IMR-90 (cell line): ENCODE data around the gene ATP11A. TPM values are rescaled to one million over a fixed set of nuclear protein-coding genes. Genes with fewer than 3 reads are reported as not detected.

Experiments
- ATAC-seq: fragments of 200-7000 bp; cut with Tn5 transposase; 2 replicates; pipeline ENCODE4 v1.9.1; 2020; ENCODE audit warnings: low read depth, mild to moderate bottlenecking, moderate library complexity
- BruUV-seq: library from RNA; stranded (reverse); fragments of 400-500 nt; replicated peaks from 2 replicates; lab custom pipeline; 2021; lab: Mats Ljungman, UMichigan
- CTCF ChIA-PET: fragments of 300-600 bp; formaldehyde crosslinking; extraction: SDS; loops from one replicate; lab custom pipeline; 2021; ENCODE audit warnings: antibody characterized with exemption; lab: Yijun Ruan, JAX
- POLR2A ChIA-PET: fragments of 300-600 bp; sonication (Branson Sonifier 250); formaldehyde crosslinking; loops from one replicate; lab custom pipeline; 2022; ENCODE audit warnings: antibody characterized with exemption; ENCODE audit not compliant: unreplicated experiment; lab: Charles Lee
- DNase-seq: peaks from one replicate; pipeline ENCODE4 v3.0.0; 2013
- H2AFZ ChIP-seq: replicated peaks from 2 replicates; pipeline ENCODE3; 2013; ENCODE audit warnings: low read length, mild to moderate bottlenecking; ENCODE audit not compliant: poor library complexity
- H2AK5ac ChIP-seq: 2 replicates; pipeline ENCODE4 v1.6.1; 2013; ENCODE audit warnings: low read depth, low read length, inconsistent platforms
- H2AK9ac ChIP-seq: replicated peaks from 2 replicates; pipeline ENCODE3; 2013; ENCODE audit warnings: mild to moderate bottlenecking, low read depth, low read length, moderate library complexity; ENCODE audit not compliant: poor library complexity
- H2BK120ac ChIP-seq: 2 replicates; pipeline ENCODE4 v1.6.1; 2013; ENCODE audit warnings: low read depth, low read length, inconsistent platforms
- H2BK15ac ChIP-seq: 3 replicates; pipeline ENCODE4 v1.6.1; 2013; ENCODE audit warnings: low read depth, low read length, inconsistent platforms
- H2BK20ac ChIP-seq: 2 replicates; pipeline ENCODE4 v1.6.1; 2013; ENCODE audit warnings: low read depth, mild to moderate bottlenecking, inconsistent platforms, low read length, moderate library complexity
- H2BK5ac ChIP-seq: 2 replicates; pipeline ENCODE4 v1.6.1; 2013; ENCODE audit warnings: mild to moderate bottlenecking, low read depth, low read length, inconsistent platforms; ENCODE audit not compliant: poor library complexity, severe bottlenecking
- H3K14ac ChIP-seq: replicated peaks from 2 replicates; pipeline ENCODE4 v1.6.1; 2013; ENCODE audit warnings: low read depth, low read length, inconsistent platforms
- H3K18ac ChIP-seq: 2 replicates; pipeline ENCODE4 v1.6.1; 2013; ENCODE audit warnings: low read depth, low read length, control low read depth
- H3K23ac ChIP-seq: 2 replicates; pipeline ENCODE4 v1.6.1; 2013; ENCODE audit warnings: low read depth, low read length, inconsistent platforms
- H3K27ac ChIP-seq: 2 replicates; pipeline ENCODE4 v1.5.1; 2013; ENCODE audit warnings: mild to moderate bottlenecking, control low read depth, low read length; ENCODE audit not compliant: insufficient read depth
- H3K27me3 ChIP-seq: 2 replicates; pipeline ENCODE4 v1.6.1; 2013; ENCODE audit warnings: low read length; ENCODE audit not compliant: control insufficient read depth, insufficient read depth
- H3K36me3 ChIP-seq: 2 replicates; pipeline ENCODE4 v1.6.1; 2013; ENCODE audit warnings: low read length, mixed read lengths; ENCODE audit not compliant: control insufficient read depth, insufficient read depth
- H3K4ac ChIP-seq: 2 replicates; pipeline ENCODE4 v1.6.1; 2013; ENCODE audit warnings: low read depth, low read length, inconsistent platforms
- H3K4me1 ChIP-seq: 2 replicates; pipeline ENCODE4 v1.6.1; 2013; ENCODE audit warnings: low read length, mixed read lengths; ENCODE audit not compliant: control insufficient read depth, insufficient read depth
- H3K4me2 ChIP-seq: 2 replicates; pipeline ENCODE4 v1.6.1; 2013; ENCODE audit warnings: low read depth, mild to moderate bottlenecking, control low read depth, low read length, moderate library complexity
- H3K4me3 ChIP-seq: 2 replicates; pipeline ENCODE4 v1.5.1; 2013; ENCODE audit warnings: low read depth, mild to moderate bottlenecking, control low read depth, low read length, moderate library complexity; ENCODE audit not compliant: insufficient read depth
- H3K56ac ChIP-seq: 2 replicates; pipeline ENCODE4 v1.6.1; 2013; ENCODE audit warnings: low read length, inconsistent platforms; ENCODE audit not compliant: insufficient read depth; ENCODE audit errors: extremely low read depth
- H3K79me1 ChIP-seq, 2 experiments: 2 replicates each; pipeline ENCODE4 v1.6.1; 2013; ENCODE audit warnings: low read length in 2 of 2, inconsistent platforms in 1 of 2, low read depth in 1 of 2
- H3K9ac ChIP-seq: 2 replicates; pipeline ENCODE4 v1.6.1; 2013; ENCODE audit warnings: low read depth, low read length, control low read depth
- H3K9me1 ChIP-seq: 2 replicates; pipeline ENCODE4 v1.6.1; 2013; ENCODE audit warnings: low read length, inconsistent platforms; ENCODE audit not compliant: insufficient read depth
- H3K9me3 ChIP-seq: 2 replicates; pipeline ENCODE4 v1.6.1; 2013; ENCODE audit warnings: low read length; ENCODE audit not compliant: control insufficient read depth, insufficient read depth
- H4K20me1 ChIP-seq: 2 replicates; pipeline ENCODE4 v1.6.1; 2013; ENCODE audit warnings: low read length, inconsistent platforms; ENCODE audit not compliant: insufficient read depth
- H4K5ac ChIP-seq: 2 replicates; pipeline ENCODE4 v1.6.1; 2013; ENCODE audit warnings: mild to moderate bottlenecking, low read depth, low read length, control low read depth
- H4K8ac ChIP-seq, 2 experiments: 2 replicates each; pipeline ENCODE4 v1.6.1; 2013; ENCODE audit warnings: low read depth in 2 of 2, low read length in 2 of 2, control low read depth in 1 of 2, inconsistent platforms in 1 of 2
- H4K91ac ChIP-seq: 2 replicates; pipeline ENCODE4 v1.6.1; 2013; ENCODE audit warnings: low read depth, low read length, inconsistent platforms; ENCODE audit not compliant: insufficient read depth
- BHLHE40 ChIP-seq: fragments of 150-350 bp; IDR thresholded peaks from 2 replicates; pipeline ENCODE4 v1.6.1; 2016; ENCODE audit warnings: mild to moderate bottlenecking, low read depth, low read length
- CEBPB ChIP-seq: IDR thresholded peaks from 2 replicates; pipeline ENCODE4 v1.6.1; 2012; ENCODE audit warnings: low read depth, low read length, improper control_type of control experiment
- CHD1 ChIP-seq: IDR thresholded peaks from 2 replicates; pipeline ENCODE4 v1.6.1; 2012; ENCODE audit warnings: low read depth, low read length, improper control_type of control experiment
- CTCF ChIP-seq: conservative IDR thresholded peaks from 2 replicates; pipeline ENCODE4 v1.5.1; 2012; ENCODE audit warnings: mild to moderate bottlenecking, low read depth, low read length, improper control_type of control experiment
- FOS ChIP-seq: fragments of 150-350 bp; IDR thresholded peaks from 2 replicates; pipeline ENCODE4 v1.6.1; 2016; ENCODE audit warnings: low read depth, low read length
- MAZ ChIP-seq: IDR thresholded peaks from 2 replicates; pipeline ENCODE4 v1.6.1; 2012; ENCODE audit warnings: low read depth, mild to moderate bottlenecking, low read length, improper control_type of control experiment, moderate library complexity, borderline replicate concordance
- MXI1 ChIP-seq: IDR thresholded peaks from 2 replicates; pipeline ENCODE4 v1.6.1; 2012; ENCODE audit warnings: low read depth, mild to moderate bottlenecking, low read length, moderate library complexity, borderline replicate concordance
- NFE2L2 ChIP-seq: fragments of 150-350 bp; IDR thresholded peaks from 2 replicates; pipeline ENCODE4 v1.6.1; 2016; ENCODE audit warnings: low read depth, mild to moderate bottlenecking, low read length
- POLR2A ChIP-seq: IDR thresholded peaks from 2 replicates; pipeline ENCODE4 v1.6.1; 2012; ENCODE audit warnings: mild to moderate bottlenecking, low read depth, low read length
- WGBS, 2 experiments: methylation state at CpG; one replicate each; pipeline versions ENCODE4 v1.1.5 to v1.1.7; 2013; ENCODE audit warnings: missing lambda C conversion rate in 2 of 2; ENCODE audit not compliant: insufficient read length in 1 of 2; ENCODE audit errors: extremely low coverage in 2 of 2; 5-methylcytosine and 5-hydroxymethylcytosine counted together
- dilution Hi-C: fragments of 300-500 bp; cut with HindIII; formaldehyde crosslinking; loops from one replicate; pipeline ENCODE4 v1.14.3; 2018; ENCODE audit warnings: low sequenced_read_pairs; ENCODE audit not compliant: unreplicated experiment
- in situ Hi-C: fragments of 300-500 bp; cut with MboI; formaldehyde crosslinking; loops from 3 replicates; pipeline ENCODE4 v1.14.3; 2019; ENCODE audit warnings: low sequenced_read_pairs, inconsistent platforms, mixed read lengths
- intact Hi-C: fragments of 100-400 bp; cut with micrococcal nuclease; formaldehyde crosslinking; loops from 2 replicates; pipeline ENCODE4 v1.10.0; 2022
- polyA plus RNA-seq, 3 experiments: library from polyadenylated mRNA; depleted of rRNA; stranded (reverse); fragments of >200 nt; gene quantifications; 2 replicates each; pipeline ENCODE4 v1.2.3, GENCODE V29; 2012; ENCODE audit warnings: low replicate concordance in 1 of 3
- total RNA-seq: library from RNA; depleted of rRNA; stranded (reverse); fragments of >200 nt; gene quantifications from 2 replicates; pipeline ENCODE4 v1.2.3, GENCODE V29; 2012

The ATP11A gene
- total and polyA plus RNA-seq, 2 of the 4 experiments (the other 2 are of a cell fraction), result 8.4 to 12.0 TPM

GRCh38 chr13:112917056-112917664 is 227.3 kb downstream of the ATP11A start:
- no peak overlapping the region for H3K56ac ChIP-seq
- no peaks in the 10 kb centered on the region for H3K9me3 ChIP-seq
- DNase-seq, result no peak
- H3K79me1 ChIP-seq, result no peaks in the 10 kb centered on the region
- no peaks in the 10 kb centered on the region for H3K9me1 ChIP-seq
- peaks cover 50% of the 10 kb centered on the region for H3K27me3 ChIP-seq
- no peak overlapping the region for H3K4me2 ChIP-seq
- H3K36me3 ChIP-seq, result no peaks in the 10 kb centered on the region
- CTCF ChIA-PET, result no interaction called here
- no peak for ATAC-seq
- H2BK20ac ChIP-seq, result no peak overlapping the region
- H3K9ac ChIP-seq, result no peak overlapping the region
- no peaks in the 10 kb centered on the region for H3K4me1 ChIP-seq
- H3K4ac ChIP-seq, result no peak overlapping the region
- POLR2A ChIA-PET, result interaction anchor here (0.5 kb wide), 1 partner anchor 247 kb away, joined by 14 read pairs; no protein-coding TSS in a partner anchor
- H2AFZ ChIP-seq, result peak overlapping the region; percentile 23
- no peak overlapping the region for H4K8ac ChIP-seq
- no peak overlapping the region for H3K18ac ChIP-seq
- BruUV-seq, result no TSS peak
- no peak overlapping the region for H3K27ac ChIP-seq
- dilution Hi-C loops (no loop called here), intact Hi-C loops (no loop called here), in situ Hi-C loops (no loop called here)
- WGBS, 2 experiments, result 78% methylated on average over 13 of the region's 29 CpGs; no CpG with 5 or more reads in 1 of the 2 experiments
- no peak overlapping the region for H2BK5ac ChIP-seq
- no peak overlapping the region for H4K91ac ChIP-seq
- no peak overlapping the region for H2BK15ac ChIP-seq
- TF ChIP-seq CEBPB (no peak), POLR2A (no peak), CHD1 (no peak), FOS (no peak), NFE2L2 (no peak), MAZ (no peak), MXI1 (no peak), BHLHE40 (no peak), CTCF (no peak)
- no peak overlapping the region for H3K23ac ChIP-seq
- no peak overlapping the region for H2BK120ac ChIP-seq
- no peak overlapping the region for H2AK5ac ChIP-seq
- H3K4me3 ChIP-seq, result no peak overlapping the region
- H4K20me1 ChIP-seq, result no peaks in the 10 kb centered on the region
- no peak overlapping the region for H3K14ac ChIP-seq
- H4K5ac ChIP-seq, result no peak overlapping the region
- no peak overlapping the region for H2AK9ac ChIP-seq
